Sigmoid colon (tissue), 3 donors: ENCODE results near the gene EPHA4.

ENCODE experiments used
- CTCF ChIP-seq, 4 experiments: fragments of 450-650 bp in 3 of 4; fragments of 200-600 bp in 1 of 4; IDR thresholded peaks; one replicate each; pipeline ENCODE4 v1.5.1; 2016 to 2019; ENCODE audit warnings: antibody characterized with exemption in 4 of 4, mild to moderate bottlenecking in 3 of 4, moderate library complexity in 2 of 4
- POLR2A ChIP-seq, 2 donors: fragments of 450-650 bp; IDR thresholded peaks; one replicate each; pipeline ENCODE4 v1.6.1; 2016; ENCODE audit warnings: antibody characterized with exemption in 2 of 2, mild to moderate bottlenecking in 2 of 2, moderate library complexity in 2 of 2

- no peak for TF ChIP-seq CTCF (IDR thresholded peaks at IDR 0.05)
- TF ChIP-seq POLR2A (IDR thresholded peaks at IDR 0.05) = no peak
Observed at GRCh38 chr2:221539246-221539645, 32.9 kb downstream of the EPHA4 start.
